HFFc6 (cell line): Measurements from ENCODE around the gene C2orf72. TPM values are rescaled to one million over a fixed set of nuclear protein-coding genes. Genes with fewer than 3 reads are reported as not detected.

Source experiments
- DNase-seq: peaks from one replicate; pipeline ENCODE4 v3.0.0-alpha.2; 2018
- H3K27ac Mint-ChIP-seq: 2 replicates; pipeline ENCODE4 v1.8.0; 2020; ENCODE audit warnings: mild to moderate bottlenecking, mixed read lengths
- H3K27me3 Mint-ChIP-seq: 2 replicates; pipeline ENCODE4 v1.8.0; 2021; ENCODE audit warnings: mild to moderate bottlenecking, moderate library complexity, mixed read lengths; ENCODE audit not compliant: insufficient read depth
- H3K36me3 Mint-ChIP-seq: 2 replicates; pipeline ENCODE4 v1.8.0; 2021; ENCODE audit warnings: low read depth, mixed read lengths
- H3K4me1 Mint-ChIP-seq: 2 replicates; pipeline ENCODE4 v1.8.0; 2020; ENCODE audit warnings: low read depth, mixed read lengths
- H3K4me3 Mint-ChIP-seq: 2 replicates; pipeline ENCODE4 v1.8.0; 2020; ENCODE audit warnings: mild to moderate bottlenecking, moderate library complexity, mixed read lengths
- H3K9me3 Mint-ChIP-seq: 2 replicates; pipeline ENCODE4 v1.8.0; 2020; ENCODE audit warnings: mild to moderate bottlenecking, mixed read lengths
- CTCF ChIP-seq: fragments of 200-600 bp; sonication (generic); IDR thresholded peaks from 2 replicates; pipeline ENCODE4 v1.5.0; 2021; ENCODE audit warnings: antibody characterized with exemption, mild to moderate bottlenecking
- total RNA-seq, 6 experiments: library from RNA; stranded (reverse); fragmentation: NEBNext Ultra II Directional; extraction: Animal tissue kit (Norgen Biotek cat#: 25700); gene quantifications; 2 replicates in 1 of 6; 3 replicates in 5 of 6; pipeline ENCODE4 v1.2.3, GENCODE V29; 2021

Gene C2orf72
- total RNA-seq, 6 experiments from 2014 or later: not detected

- Mint-ChIP-seq H3K4me1 (no peaks in the 10 kb centered on the region), H3K36me3 (no peaks in the 10 kb centered on the region), H3K27ac (no peak overlapping the region), H3K4me3 (no peak overlapping the region), H3K27me3 (peaks cover 36% of the 10 kb centered on the region), H3K9me3 (no peaks in the 10 kb centered on the region)
- no peak for TF ChIP-seq CTCF
- DNase-seq: no peak
Measured at GRCh38 chr2:231038483-231039293, 1.4 kb downstream of the C2orf72 start.

DNA sequence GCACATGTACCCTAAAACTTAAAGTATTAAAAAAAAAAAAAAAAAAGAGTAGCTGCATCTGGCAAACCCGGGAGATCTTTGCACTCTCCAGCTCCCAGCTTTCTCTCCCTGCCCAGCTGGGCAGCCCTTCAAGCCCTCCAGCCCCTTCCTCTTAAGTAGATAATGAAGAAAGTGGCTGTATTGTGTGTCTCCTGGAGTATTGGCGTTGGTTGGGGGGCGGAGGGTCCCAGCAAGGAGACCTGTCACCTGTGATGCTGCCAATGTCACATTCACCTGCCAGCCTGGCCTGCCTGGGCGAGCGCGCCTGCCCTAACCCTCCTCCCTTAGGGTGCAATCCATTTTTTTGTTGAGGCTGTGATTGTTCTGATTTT is 2.0 kb downstream of the C2orf72 start:
- no peak overlapping the region for H3K4me3 Mint-ChIP-seq
- no peaks in the 10 kb centered on the region for H3K9me3 Mint-ChIP-seq
- peaks cover 33% of the 10 kb centered on the region for H3K27me3 Mint-ChIP-seq
- DNase-seq: no peak
- H3K27ac Mint-ChIP-seq: no peak overlapping the region
- no peak for TF ChIP-seq CTCF
- no peaks in the 10 kb centered on the region for H3K36me3 Mint-ChIP-seq
- H3K4me1 Mint-ChIP-seq: no peaks in the 10 kb centered on the region

- no peak overlapping the region for H3K4me3 Mint-ChIP-seq
- H3K9me3 Mint-ChIP-seq: no peaks in the 10 kb centered on the region
- H3K4me1 Mint-ChIP-seq: no peaks in the 10 kb centered on the region
- H3K27ac Mint-ChIP-seq: no peak overlapping the region
- no peak for DNase-seq
- H3K36me3 Mint-ChIP-seq: no peaks in the 10 kb centered on the region
- TF ChIP-seq CTCF: no peak
- peaks cover 33% of the 10 kb centered on the region for H3K27me3 Mint-ChIP-seq
Measured at GRCh38 chr2:231039821-231040364, 2.6 kb downstream of the C2orf72 start.

- Mint-ChIP-seq H3K27me3 (peaks cover 36% of the 10 kb centered on the region), H3K4me3 (no peak overlapping the region), H3K36me3 (no peaks in the 10 kb centered on the region), H3K27ac (no peak overlapping the region), H3K4me1 (no peaks in the 10 kb centered on the region), H3K9me3 (no peaks in the 10 kb centered on the region)
- no peak for TF ChIP-seq CTCF
- DNase-seq: no peak
Measured at GRCh38 chr2:231041061-231041689, 3.9 kb downstream of the C2orf72 start.

GRCh38 chr2:231043796-231044195 is 6.5 kb downstream of the C2orf72 start:
- no peaks in the 10 kb centered on the region for H3K9me3 Mint-ChIP-seq
- no peak for TF ChIP-seq CTCF
- peaks cover 45% of the 10 kb centered on the region for H3K27me3 Mint-ChIP-seq
- no peak for DNase-seq
- no peak overlapping the region for H3K4me3 Mint-ChIP-seq
- H3K4me1 Mint-ChIP-seq: no peaks in the 10 kb centered on the region
- H3K36me3 Mint-ChIP-seq: no peaks in the 10 kb centered on the region
- no peak overlapping the region for H3K27ac Mint-ChIP-seq
